ENCODE results near the gene CAMTA2. TPM values are rescaled to one million over a fixed set of nuclear protein-coding genes. Genes with fewer than 3 reads are reported as not detected.

The CAMTA2 gene
- total RNA-seq, 1 experiment from 2014 or later = 2.8 TPM

DNA sequence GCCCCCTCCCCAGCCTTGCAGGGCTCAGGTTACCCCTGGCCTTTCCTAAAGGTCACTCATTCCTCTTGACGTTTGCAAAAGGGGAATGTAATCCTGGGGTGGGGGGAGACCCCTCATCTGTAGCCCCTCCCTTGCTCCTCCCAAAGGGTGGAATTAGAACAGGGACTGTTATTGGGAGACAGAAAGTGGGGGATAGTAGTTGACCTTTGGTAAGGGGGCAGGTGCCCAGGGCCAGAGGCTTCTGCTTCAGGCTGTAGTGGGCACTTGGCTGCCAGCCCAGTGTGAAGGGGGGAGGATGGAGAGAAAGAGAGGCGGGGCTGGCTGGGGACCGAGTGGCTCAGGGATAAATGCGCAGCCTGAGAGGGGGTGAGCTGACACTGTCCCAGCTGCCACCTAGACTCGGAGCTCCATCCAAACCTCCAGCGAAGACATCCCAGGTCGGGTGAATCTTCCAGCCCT, 36.7 kb downstream of the CAMTA2 start, which contains the start of gene ENO3:
Gene ENO3, plus strand, starts transcription at position 374 of the 459 bp plus-strand sequence. CDS start 711 bp downstream, outside the sequence.
- in situ Hi-C loops (cut with HindIII; ENCODE audit: low pct_unique_long_range_greater_than_20kb, low sequenced_read_pairs) = no loop called here
- DNase-seq (ENCODE audit: low read depth) = no peak

DNA sequence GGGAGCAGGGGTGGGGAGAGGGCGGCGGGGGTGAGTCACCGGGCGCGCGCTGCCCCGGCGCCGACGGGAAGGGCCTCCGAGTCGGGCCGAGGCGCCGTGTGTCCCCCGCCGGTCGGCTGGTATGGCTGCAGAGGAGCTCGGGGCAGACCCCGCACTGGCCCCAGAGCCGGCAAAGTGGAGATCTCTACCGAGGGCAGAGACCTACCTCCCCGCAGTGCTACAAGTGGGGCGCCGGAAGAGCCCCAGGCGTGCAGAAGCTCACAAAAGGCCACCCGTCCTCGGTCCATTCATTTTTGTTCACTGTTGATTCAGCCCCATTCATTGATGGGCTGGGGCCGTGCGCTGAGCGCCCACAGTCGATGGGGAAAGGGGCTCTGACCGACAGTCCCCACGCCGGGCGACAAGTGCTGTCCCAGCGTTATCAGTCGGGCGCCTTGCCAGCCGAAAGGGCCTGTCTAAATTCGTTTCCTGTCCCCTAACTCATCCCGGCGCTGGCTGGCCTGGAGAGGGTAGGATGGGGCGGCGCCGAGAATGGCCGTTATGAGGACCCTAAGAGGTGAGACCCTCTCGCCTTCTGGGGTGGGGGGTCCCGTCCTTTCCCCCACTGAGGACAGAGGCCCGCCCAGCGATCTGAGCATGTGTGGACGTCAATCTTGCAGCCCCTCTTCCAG, 37.3 kb downstream of the CAMTA2 start:
- in situ Hi-C loops (cut with HindIII; ENCODE audit: low pct_unique_long_range_greater_than_20kb, low sequenced_read_pairs) = no loop called here
- peak; percentile 51 for DNase-seq (ENCODE audit: low read depth)

- DNase-seq (ENCODE audit: low read depth) = peak; percentile 83
- in situ Hi-C loops (cut with HindIII; ENCODE audit: low pct_unique_long_range_greater_than_20kb, low sequenced_read_pairs) = no loop called here
Measured at GRCh38 chr17:4949321-4950074, 38.0 kb downstream of the CAMTA2 start.

DNA sequence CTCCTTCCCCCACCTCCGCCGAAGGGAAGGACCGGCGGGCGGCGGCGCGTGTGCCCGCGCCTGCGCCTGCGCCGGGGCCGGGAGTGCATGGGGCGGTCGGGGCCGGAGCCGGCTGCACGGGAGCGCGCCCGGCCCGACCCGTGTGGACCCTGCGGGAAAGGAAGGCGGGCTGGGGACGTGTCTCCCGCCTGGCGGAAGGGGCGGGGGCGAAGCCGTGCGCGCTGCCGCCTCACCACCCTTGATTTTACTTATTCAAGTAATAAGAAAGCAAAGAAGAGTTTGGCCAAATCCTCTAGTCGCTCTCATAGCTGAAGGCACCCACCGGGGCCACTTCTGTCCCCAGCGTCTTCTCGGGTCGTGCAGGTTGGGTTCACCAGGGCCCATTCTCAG, 38.5 kb downstream of the CAMTA2 start:
- in situ Hi-C loops (cut with HindIII; ENCODE audit: low pct_unique_long_range_greater_than_20kb, low sequenced_read_pairs) = no loop called here
- peak; percentile 95 for DNase-seq (ENCODE audit: low read depth)

GRCh38 chr17:4948166-4948930, 39.1 kb downstream of the CAMTA2 start, which contains the start of gene PFN1:
Gene PFN1 (minus strand): TSS chr17:4948530. CDS start chr17:4948394, 136 bp downstream.
- DNase-seq (ENCODE audit: low read depth) = peak; percentile 87
- in situ Hi-C loops (cut with HindIII; ENCODE audit: low pct_unique_long_range_greater_than_20kb, low sequenced_read_pairs) = no loop called here

GRCh38 chr17:4947411-4948165, 39.9 kb downstream of the CAMTA2 start:
- in situ Hi-C loops (cut with HindIII; ENCODE audit: low pct_unique_long_range_greater_than_20kb, low sequenced_read_pairs) = no loop called here
- peak; percentile 63 for DNase-seq (ENCODE audit: low read depth)

DNA sequence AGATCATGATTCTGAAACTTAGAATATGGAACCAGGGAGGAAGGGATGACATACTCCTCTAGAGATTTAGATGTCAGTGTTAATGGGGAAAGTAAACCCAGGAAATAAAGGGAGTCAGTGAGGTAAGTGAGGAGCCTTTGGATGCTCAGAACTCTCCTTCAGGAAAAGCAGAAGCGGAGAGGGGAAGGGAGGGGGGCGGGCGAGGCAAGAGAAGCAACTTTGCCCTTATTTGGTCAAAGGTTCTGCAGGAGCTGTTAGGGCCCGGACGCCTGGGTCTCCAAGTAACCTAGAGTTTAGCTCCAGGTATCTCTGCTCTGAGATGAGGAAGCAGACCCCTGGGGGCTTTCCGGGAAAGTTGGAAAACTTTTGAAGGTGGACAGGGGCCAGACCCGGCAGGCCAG, 40.5 kb downstream of the CAMTA2 start:
- DNase-seq (ENCODE audit: low read depth) = peak; percentile 26
- in situ Hi-C loops (cut with HindIII; ENCODE audit: low pct_unique_long_range_greater_than_20kb, low sequenced_read_pairs) = no loop called here

GRCh38 chr17:4946312-4946976, 41.0 kb downstream of the CAMTA2 start:
- in situ Hi-C loops (cut with HindIII; ENCODE audit: low pct_unique_long_range_greater_than_20kb, low sequenced_read_pairs) = no loop called here
- no peak for DNase-seq (ENCODE audit: low read depth)

- DNase-seq (ENCODE audit: low read depth) = no peak
- in situ Hi-C loops (cut with HindIII; ENCODE audit: low pct_unique_long_range_greater_than_20kb, low sequenced_read_pairs) = no loop called here
Measured at GRCh38 chr17:4945944-4946280, 41.6 kb downstream of the CAMTA2 start.

DNA sequence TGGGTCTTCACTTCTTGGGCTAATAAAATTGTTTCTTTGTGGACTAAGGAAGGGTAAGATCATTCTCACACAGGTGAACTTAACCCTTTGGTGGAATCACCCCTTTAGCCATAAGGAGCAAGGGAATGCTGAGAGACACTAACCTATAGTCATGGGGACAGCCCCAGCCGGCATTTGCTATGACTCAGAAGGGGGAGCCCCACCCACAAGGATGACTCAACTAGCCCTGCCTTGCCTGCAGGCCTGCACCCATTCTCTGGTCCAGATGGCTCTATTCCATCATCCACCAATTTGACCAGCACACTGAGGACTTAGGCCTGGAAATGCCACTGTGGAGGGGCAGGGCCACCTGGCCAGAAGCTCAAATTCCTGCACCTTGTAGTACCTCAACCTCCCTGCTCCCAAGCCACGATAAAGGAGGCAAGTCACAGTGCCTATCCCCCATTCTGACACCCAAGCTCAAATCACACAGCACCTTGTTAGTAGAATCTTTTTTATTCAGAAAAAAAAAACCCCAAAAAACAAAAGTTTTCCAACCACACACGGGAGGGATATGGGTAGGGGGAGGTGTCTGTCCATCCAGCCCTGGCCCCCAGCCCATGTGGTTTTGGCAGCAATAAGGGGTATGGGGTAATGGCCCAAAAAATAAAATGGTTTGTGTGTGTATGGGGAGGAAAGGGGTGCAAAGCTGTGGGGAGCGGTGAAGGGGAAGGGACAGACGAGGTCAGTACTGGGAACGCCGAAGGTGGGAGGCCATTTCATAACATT, 42.1 kb downstream of the CAMTA2 start:
- peak; percentile 71 for DNase-seq (ENCODE audit: low read depth)
- in situ Hi-C loops (cut with HindIII; ENCODE audit: low pct_unique_long_range_greater_than_20kb, low sequenced_read_pairs) = no loop called here

- no peak for DNase-seq (ENCODE audit: low read depth)
- in situ Hi-C loops (cut with HindIII; ENCODE audit: low pct_unique_long_range_greater_than_20kb, low sequenced_read_pairs) = no loop called here
Measured at GRCh38 chr17:4944554-4945175, 42.8 kb downstream of the CAMTA2 start.

DNA sequence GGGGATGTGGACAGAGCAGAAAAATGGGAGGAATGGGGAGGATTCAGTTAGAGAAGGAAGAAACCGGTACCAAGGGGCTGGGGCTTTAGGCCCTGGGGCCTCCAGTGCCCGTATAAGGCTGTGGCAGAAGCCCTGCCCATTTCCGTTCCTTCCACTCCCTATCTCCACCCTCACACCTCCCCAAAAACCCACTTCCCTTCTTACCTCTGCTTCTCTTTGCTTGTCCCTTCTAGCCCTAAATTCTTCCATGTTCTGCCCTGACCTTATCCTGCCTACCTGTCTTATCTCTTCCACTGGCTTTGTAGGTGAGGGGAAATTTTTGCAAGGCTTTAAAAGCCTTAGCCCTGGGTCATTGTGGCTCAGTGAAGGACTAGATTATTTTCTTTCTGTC, 43.3 kb downstream of the CAMTA2 start:
- in situ Hi-C loops (cut with HindIII; ENCODE audit: low pct_unique_long_range_greater_than_20kb, low sequenced_read_pairs) = no loop called here

GRCh38 chr17:4942760-4943508, 44.5 kb downstream of the CAMTA2 start:
- in situ Hi-C loops (cut with HindIII; ENCODE audit: low pct_unique_long_range_greater_than_20kb, low sequenced_read_pairs) = no loop called here
- no peak for DNase-seq (ENCODE audit: low read depth)

More for the DNA sequence above, 43.3 kb downstream of the CAMTA2 start:
- no peak for DNase-seq (ENCODE audit: low read depth)

- no peak for DNase-seq (ENCODE audit: low read depth)
- in situ Hi-C loops (cut with HindIII; ENCODE audit: low pct_unique_long_range_greater_than_20kb, low sequenced_read_pairs) = no loop called here
Measured at GRCh38 chr17:4941319-4941610, 46.2 kb downstream of the CAMTA2 start.

DNA sequence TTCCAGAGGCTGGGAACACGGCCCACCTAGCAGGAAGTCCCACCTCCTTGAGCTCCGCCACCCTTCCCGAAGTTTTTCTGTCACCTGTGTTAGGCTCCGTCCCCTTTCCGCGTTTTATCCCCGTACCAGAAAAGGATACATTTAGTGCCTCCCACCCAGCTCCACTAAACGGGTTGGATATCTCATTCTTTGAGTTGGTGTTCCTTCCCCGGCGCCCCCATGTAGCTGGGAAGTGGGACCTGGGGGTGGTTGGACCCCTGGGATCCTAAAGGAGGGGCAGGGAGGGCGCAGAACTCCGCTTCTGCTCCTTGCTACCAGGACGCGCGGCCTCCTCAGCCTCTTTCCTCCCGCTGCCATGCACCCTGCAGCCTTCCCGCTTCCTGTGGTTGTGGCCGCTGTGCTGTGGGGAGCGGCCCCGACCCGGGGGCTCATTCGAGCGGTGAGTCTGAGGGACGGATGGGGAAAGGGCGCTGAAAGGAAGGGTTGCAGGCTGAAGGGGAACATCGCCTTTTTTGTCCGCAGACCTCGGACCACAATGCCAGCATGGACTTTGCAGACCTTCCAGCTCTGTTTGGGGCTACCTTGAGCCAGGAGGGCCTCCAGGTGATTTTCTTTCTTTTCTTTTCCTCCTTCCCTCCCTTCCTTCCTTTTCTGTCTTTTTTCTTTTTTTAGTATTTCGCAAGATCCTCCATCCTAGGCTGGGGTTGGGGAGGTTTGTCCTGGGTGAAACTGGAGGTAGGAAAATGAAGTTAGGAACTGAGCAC, 46.7 kb downstream of the CAMTA2 start:
- in situ Hi-C loops (cut with HindIII; ENCODE audit: low pct_unique_long_range_greater_than_20kb, low sequenced_read_pairs) = no loop called here
- DNase-seq (ENCODE audit: low read depth) = no peak

All from Caki2 (cell line).